ENCODE results near the gene PPP1R2C.

Gene PPP1R2C

DNA sequence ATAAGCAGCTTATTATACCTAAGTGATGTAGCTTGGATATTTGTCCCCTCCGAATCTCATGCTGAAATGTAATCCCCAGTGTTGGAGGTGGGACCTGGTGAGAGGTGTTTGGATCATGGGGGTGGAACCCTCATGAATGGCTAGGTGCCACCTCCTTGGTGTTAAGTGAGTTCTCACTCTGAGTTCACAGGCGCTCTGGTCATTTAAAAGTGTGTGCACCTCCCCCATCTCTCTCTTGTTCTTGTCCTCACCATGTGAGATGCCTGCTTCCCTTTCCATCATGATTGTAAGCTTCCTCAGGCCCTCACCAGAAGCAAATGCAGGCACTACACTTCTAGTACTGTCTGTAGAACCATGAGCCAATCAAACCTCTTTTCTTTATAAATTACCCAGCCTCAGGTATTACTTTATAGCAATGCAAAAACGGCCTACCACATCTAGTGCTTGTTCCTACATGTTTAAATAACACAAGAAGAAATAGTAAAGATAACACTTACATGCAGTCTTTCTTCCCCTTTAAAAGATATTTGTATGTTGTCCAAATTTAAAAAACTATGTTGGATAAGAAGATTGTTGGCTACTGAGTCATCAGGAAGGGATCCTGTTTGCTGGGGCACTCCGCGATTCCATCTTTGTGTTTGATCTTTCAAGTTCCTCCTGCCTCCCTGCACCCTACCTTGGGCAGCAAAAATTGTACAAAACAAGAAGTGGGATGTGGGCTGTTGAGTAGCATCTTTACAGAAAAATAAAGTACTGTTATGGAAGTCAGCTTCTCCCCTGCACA lies 29.7 kb downstream of the PPP1R2C start:
- DNase-seq (ENCODE audit: low read depth), result peak; percentile 59

DNA sequence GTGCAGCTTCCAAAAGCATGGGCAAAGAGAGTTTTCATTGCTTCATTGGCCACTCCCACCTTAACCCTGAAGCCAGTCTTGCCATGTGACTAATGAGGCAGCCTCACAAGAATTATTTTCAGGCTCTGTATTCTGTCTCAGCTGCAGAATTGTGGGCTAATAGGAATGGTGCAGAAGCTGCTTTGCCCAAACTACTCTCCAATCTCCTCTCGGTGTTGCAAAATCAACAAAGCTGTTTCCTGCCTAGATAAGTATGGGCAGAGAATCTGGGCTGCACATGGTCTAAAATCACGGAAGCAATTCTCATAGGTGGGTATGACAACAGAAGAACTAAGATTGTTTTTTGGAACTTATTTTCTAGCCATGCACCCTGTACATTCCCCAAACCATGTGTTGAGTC lies 31.4 kb downstream of the PPP1R2C start:
- DNase-seq (ENCODE audit: low read depth), result peak; percentile 74

DNA sequence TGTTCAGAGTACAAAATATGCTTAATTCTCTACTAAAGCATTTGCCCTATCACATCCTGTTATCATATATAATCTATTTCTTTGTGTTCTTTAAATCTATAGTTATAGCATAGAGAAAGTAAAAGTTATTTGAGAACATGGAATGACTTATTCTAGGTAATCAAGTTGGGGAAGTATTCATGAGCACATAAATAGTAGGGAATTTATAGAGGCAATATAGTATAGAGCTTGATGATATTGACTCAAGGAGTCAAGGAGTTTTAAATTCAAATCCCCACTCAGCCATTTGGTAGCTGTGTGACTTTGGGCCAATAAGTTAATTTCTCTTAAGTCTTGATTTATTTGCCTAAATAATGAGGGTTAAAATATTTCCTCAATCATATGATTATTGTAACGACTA lies 37.5 kb downstream of the PPP1R2C start:
- DNase-seq (ENCODE audit: low read depth), result no peak

DNA sequence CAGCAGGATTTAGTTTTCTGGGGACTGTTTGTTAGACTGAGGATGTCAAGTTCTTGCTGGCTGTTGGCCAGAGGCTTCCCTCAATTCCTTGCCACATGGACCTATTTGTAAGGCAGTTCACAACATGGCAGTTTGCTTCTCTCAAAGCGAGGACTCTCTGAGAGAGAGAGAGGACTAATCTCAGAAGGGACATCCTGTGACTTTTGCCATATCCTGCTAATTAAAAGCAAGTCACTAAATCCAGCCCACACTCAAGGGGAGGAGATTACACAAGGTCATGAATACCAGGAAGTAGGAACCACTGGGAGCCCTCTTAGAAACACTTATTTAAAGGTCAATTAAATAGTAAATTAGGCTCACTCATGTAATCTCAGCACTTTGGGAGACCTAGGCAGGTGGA lies 38.2 kb downstream of the PPP1R2C start:
- no peak for DNase-seq (ENCODE audit: low read depth)

DNA sequence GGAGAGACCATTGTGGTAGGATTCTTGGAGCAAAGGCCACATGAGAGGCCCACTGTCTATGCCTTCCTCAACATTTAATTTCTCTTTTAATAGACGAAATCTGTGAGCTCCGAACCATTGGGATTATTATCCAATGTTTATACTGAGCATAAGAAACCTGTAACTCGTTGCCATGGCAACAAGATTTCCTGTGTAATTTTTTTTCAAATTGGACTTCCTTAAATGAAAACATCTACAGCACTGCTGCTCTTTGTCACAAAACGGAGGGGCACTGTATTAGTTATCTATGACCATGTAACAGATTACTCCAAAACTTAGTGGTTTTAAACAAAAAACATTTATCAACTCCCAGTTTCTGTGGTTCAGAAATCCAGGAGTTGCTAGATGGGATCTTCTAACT lies 38.7 kb downstream of the PPP1R2C start:
- DNase-seq (ENCODE audit: low read depth), result peak; percentile 20

DNA sequence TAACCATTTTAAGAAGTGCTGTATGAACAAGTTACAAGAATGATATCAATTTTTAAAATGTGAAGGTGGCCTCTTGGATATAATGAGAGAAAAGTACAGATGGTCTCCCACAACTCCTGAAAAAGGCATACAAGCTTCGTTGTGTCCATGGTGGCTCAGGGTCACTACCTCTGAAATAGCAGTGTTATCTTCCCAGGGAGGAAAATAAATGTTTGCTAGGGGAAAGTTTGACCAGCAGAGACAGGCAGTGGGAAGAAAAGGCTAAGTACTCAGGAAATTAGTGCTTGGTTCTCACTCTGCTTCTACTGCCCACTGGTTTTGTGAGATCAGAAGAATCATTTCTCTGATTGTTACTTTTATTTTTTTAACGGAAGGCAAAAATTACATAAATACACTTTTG lies 39.4 kb downstream of the PPP1R2C start:
- DNase-seq (ENCODE audit: low read depth), result no peak

DNA sequence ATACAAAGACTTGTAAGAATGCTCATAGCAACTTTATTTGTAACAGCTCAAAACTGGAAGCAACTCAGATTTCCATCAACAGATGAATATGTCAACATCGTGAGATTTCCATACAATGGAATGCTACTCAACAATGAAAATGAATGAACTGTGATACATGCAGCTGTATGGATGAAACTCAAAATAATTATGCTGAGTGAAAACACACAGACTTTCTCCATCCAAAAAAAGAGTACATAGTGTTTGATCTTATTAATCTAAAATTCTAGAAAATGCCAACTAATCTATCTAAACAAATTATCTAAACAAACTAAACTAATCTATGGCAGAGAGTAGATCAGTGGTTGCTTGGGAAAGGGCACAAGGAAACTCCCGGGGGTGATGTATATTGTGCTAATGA lies 42.7 kb downstream of the PPP1R2C start:
- no peak for DNase-seq (ENCODE audit: low read depth)

DNA sequence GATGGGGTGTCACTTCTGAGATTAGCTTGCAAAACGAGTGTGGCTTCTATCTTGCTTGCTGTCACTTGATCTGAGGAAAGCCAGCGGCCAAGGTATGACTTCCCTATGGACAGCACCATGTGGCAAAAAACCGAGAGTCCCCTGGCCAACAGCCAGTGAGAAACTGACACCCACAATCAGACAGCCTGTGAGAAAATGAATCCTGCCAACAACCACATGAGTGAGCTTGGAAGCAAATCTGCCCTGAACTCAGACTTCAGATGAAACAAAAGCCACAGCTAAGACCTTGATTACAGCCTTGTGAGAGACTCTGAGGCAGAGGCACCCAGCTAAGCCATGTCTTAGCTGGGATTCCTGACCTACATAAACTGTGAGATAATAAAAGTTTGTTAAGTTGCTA lies 45.5 kb downstream of the PPP1R2C start:
- DNase-seq (ENCODE audit: low read depth), result no peak
